Breast epithelium (tissue), 3 donors: ENCODE results near the gene STEAP3.

ENCODE experiments used
- CTCF ChIP-seq, 3 donors: fragments of 450-650 bp; IDR thresholded peaks; one replicate each; pipeline ENCODE4 v1.5.1; 2016 to 2017; ENCODE audit warnings: antibody characterized with exemption in 3 of 3, mild to moderate bottlenecking in 3 of 3, moderate library complexity in 3 of 3
- POLR2A ChIP-seq: fragments of 450-650 bp; IDR thresholded peaks from one replicate; pipeline ENCODE4 v1.6.1; 2016; ENCODE audit warnings: antibody characterized with exemption, mild to moderate bottlenecking, moderate library complexity

GRCh38 chr2:119261493-119262225, 38.0 kb downstream of the STEAP3 start:
- TF ChIP-seq POLR2A (no peak), CTCF (IDR thresholded peaks at IDR 0.05) (no peak)
